HG03280 (cell line): Measurements from ENCODE around the gene SLC12A7.
"Not testable (repeated sequence)": the region's sequence is repeated elsewhere in the genome, so short reads cannot be mapped to it uniquely, and the experiment has no call there.

Experiments
- ATAC-seq: cut with Tn5 transposase; IDR thresholded peaks from one replicate; pipeline ENCODE4 v1.9.1; 2021; ENCODE audit warnings: mild to moderate bottlenecking, moderate library complexity; ENCODE audit not compliant: unreplicated experiment

The SLC12A7 gene

GRCh38 chr5:1000831-1001230 lies 111.0 kb downstream of the SLC12A7 start:
- ATAC-seq: not testable (repeated sequence)
